ENCODE data around the gene CTSH.
"Not testable (repeated sequence)": the region's sequence is repeated elsewhere in the genome, so short reads cannot be mapped to it uniquely, and the experiment has no call there.

CTSH gene

DNA sequence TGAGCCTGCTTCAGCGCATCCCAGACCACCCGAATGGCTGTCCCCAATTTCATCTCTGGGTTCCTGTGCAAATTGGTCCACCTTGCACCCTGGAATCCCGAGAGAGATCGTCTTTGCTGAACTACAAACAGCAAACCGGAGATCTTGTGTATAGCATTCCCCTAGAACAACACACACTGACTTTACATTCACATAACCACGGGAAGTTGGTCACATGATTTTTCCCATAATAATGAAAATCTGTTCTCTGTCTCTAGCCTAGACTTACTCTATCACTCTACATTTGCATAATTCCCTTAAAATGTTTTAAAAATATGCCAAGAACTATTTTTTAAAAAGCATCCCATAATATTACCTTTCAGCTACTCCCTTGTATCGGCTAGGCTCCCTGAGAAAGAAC, 34.6 kb downstream of the CTSH start:
- Histone ChIP-seq H3K9me3 (ENCODE audit: control insufficient read depth, insufficient read depth, low read length) (no peaks in the 10 kb centered on the region), H3K4me3 (ENCODE audit: low read depth, low read length) (no peak overlapping the region), H3K36me3 (ENCODE audit: control insufficient read depth, insufficient read depth, low read length) (peaks cover 9% of the 10 kb centered on the region), H3K27me3 (ENCODE audit: control insufficient read depth, insufficient read depth, low read length) (no peaks in the 10 kb centered on the region), H3K4me1 (ENCODE audit: control insufficient read depth, insufficient read depth, low read length) (peaks cover 4% of the 10 kb centered on the region), H3K9ac (ENCODE audit: low read depth, low read length) (no peak overlapping the region)

DNA sequence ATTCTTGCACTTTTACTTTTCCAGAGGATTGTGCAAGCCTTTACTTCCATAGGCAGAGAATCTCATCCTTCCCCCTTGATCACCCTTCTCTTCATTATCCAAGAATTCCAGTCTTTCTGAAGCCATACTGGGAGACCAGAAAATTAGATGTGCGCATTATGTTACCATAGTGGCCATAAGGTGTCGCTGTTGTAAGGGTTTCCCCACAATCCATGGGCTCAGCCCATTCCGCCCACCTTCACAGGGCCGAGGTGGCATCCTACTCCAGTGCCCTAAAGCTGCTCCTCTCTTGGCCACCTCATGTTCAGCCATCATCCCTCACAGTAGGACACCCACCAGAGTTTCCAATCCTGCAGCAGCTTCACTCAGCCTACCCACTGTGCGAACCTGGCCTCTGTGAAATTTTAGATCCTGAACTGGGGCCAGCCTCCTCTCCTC, 35.0 kb downstream of the CTSH start:
- Histone ChIP-seq H3K4me3 (ENCODE audit: low read depth, low read length) (no peak overlapping the region), H3K4me1 (ENCODE audit: control insufficient read depth, insufficient read depth, low read length) (peaks cover 4% of the 10 kb centered on the region), H3K9me3 (ENCODE audit: control insufficient read depth, insufficient read depth, low read length) (no peaks in the 10 kb centered on the region), H3K27me3 (ENCODE audit: control insufficient read depth, insufficient read depth, low read length) (no peaks in the 10 kb centered on the region), H3K9ac (ENCODE audit: low read depth, low read length) (no peak overlapping the region), H3K36me3 (ENCODE audit: control insufficient read depth, insufficient read depth, low read length) (peaks cover 9% of the 10 kb centered on the region)

DNA sequence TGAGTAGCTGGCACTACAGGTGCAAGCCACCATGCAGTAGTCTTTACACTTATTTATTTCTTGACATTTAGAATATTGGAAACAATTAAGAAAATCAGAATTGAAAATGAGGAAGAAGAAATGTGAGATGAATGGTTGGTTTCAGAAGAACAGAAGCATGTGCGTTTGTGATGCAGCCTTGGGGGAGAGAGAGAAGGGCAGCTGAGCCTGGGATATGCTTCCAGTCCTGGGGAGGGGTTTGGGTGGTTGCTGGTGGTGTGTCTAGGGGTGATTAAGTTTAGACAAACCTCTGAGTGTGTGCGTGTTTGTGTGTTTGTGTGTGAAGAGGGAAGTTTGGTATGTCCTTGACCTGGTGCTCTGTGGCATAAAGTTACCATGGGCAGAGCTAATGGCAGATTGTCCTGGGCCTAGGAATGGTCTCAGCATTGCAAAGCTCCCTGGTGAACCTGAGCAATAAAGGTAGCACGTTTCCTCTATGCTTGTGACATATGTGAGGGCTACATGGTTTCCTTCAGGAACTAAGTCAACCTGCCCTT, 35.6 kb downstream of the CTSH start:
- Histone ChIP-seq H3K9ac (ENCODE audit: low read depth, low read length) (no peak overlapping the region), H3K4me1 (ENCODE audit: control insufficient read depth, insufficient read depth, low read length) (peaks cover 4% of the 10 kb centered on the region), H3K4me3 (ENCODE audit: low read depth, low read length) (no peak overlapping the region), H3K9me3 (ENCODE audit: control insufficient read depth, insufficient read depth, low read length) (no peaks in the 10 kb centered on the region), H3K36me3 (ENCODE audit: control insufficient read depth, insufficient read depth, low read length) (peaks cover 9% of the 10 kb centered on the region), H3K27me3 (ENCODE audit: control insufficient read depth, insufficient read depth, low read length) (no peaks in the 10 kb centered on the region)

DNA sequence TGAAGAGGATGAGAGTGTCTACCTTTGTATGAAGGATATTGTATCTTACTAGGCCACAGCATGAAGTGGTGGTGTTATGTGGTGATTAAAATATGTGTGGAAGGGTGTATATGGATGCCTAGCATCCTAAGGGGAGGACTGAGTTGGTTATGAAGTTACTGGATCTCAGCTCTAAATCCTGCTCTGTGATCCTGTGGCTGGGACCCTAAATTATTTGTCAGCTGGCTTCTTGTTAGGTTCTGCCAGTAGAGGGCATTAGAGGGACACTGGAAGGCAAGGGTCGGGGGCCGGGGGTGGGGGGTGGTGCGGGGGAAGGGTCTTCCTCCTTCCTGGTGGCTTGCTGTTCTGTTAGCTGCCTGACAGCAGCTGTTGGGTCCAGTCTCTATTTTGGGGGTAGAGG, 37.3 kb downstream of the CTSH start:
- peaks cover 9% of the 10 kb centered on the region for H3K36me3 ChIP-seq (ENCODE audit: control insufficient read depth, insufficient read depth, low read length)
- peaks cover 4% of the 10 kb centered on the region for H3K4me1 ChIP-seq (ENCODE audit: control insufficient read depth, insufficient read depth, low read length)
- no peaks in the 10 kb centered on the region for H3K9me3 ChIP-seq (ENCODE audit: control insufficient read depth, insufficient read depth, low read length)
- H3K9ac ChIP-seq (ENCODE audit: low read depth, low read length): no peak overlapping the region
- H3K27me3 ChIP-seq (ENCODE audit: control insufficient read depth, insufficient read depth, low read length): no peaks in the 10 kb centered on the region
- no peak overlapping the region for H3K4me3 ChIP-seq (ENCODE audit: low read depth, low read length)

DNA sequence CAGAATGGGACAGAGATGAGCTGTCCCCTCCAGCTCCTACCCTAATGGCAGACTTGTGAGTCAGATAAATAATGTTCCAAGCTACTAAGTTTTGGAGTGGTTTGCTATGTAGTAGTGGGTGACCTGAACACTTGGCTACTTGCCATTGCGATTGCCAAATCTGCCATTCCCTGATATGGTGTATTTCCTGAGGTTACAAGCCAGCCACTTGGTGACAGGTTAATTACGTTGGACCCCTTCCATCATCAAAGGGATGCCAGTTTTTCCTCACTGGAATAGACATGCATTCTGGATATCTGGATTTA, 38.6 kb downstream of the CTSH start:
- no peaks in the 10 kb centered on the region for H3K9me3 ChIP-seq (ENCODE audit: control insufficient read depth, insufficient read depth, low read length)
- H3K4me1 ChIP-seq (ENCODE audit: control insufficient read depth, insufficient read depth, low read length): peaks cover 4% of the 10 kb centered on the region
- no peaks in the 10 kb centered on the region for H3K27me3 ChIP-seq (ENCODE audit: control insufficient read depth, insufficient read depth, low read length)
- H3K4me3 ChIP-seq (ENCODE audit: low read depth, low read length): no peak overlapping the region
- H3K9ac ChIP-seq (ENCODE audit: low read depth, low read length): no peak overlapping the region
- peaks cover 15% of the 10 kb centered on the region for H3K36me3 ChIP-seq (ENCODE audit: control insufficient read depth, insufficient read depth, low read length)

DNA sequence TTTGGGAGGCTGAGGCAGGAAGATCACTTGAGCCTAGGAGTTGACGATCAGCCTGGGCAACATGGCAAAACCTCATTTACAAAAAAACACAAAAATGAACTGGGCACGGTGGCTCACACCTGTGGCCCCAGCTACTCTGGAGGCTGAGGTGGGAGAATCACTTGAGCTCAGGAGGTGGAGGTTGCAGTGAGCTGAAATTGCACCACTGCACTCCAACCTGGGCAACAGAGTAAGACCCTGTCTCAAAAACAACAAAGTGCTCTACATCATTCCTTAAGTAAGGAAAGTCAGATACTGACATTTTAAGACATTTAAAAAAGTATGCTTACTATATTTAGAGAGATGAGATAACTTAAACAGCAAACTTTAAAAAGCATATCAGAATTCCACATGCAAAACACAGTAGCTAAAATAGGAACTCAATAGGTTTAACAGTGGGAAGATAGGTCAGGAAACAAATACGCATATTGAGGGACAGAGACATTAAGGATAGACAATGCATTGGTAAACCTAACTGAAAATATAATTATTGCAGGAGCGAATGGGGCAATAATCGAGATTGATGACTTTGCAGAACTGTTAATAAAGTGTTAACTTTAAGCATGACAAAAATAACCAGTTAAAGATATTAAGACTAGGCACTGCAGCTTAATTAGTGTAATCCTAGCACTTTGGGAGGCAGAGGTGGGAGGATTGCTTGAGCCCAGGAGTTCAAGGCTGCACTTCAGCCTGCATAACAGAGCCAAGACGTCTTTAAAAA, 40.1 kb downstream of the CTSH start:
- H3K9me3 ChIP-seq (ENCODE audit: control insufficient read depth, insufficient read depth, low read length): no peaks in the 10 kb centered on the region

DNA sequence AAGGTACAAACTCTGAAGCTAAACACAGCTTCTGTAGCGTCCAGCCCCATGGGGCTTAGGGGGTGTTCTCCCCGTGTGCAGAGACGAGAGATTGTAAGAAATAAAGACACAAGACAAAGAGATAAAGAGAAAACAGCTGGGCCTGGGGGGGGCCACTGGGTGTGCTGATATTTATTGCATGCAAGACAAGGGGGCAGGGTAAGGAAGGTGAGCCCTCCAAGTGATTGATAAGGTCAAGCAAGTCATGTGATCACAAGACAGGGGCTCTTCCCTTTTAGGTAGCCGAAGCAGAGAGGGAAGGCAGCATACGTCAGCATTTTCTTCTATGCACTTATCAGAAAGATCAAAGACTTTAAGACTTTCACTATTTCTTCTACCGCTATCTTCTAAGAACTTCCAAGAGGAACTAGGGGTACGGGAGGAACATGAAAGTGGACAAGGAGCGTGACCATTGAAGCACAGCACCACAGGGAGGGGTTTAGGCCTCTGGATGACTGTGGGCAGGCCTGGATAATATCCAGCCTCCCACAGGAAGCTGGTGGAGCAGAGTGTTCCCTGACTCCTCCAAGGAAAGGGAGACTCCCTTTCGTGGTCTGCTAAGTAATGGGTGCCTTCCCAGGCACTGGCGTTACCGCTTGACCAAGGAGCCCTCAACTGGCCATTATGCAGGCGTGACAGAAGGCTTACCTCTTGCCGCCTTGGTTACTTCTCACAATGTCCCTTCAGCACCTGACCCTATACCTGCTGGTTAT, 42.4 kb downstream of the CTSH start:
- H3K36me3 ChIP-seq (ENCODE audit: control insufficient read depth, insufficient read depth, low read length): peaks cover 36% of the 10 kb centered on the region
- H3K4me3 ChIP-seq (ENCODE audit: low read depth, low read length); H3K9me3 ChIP-seq (ENCODE audit: control insufficient read depth, insufficient read depth, low read length); H3K4me1 ChIP-seq (ENCODE audit: control insufficient read depth, insufficient read depth, low read length); H3K9ac ChIP-seq (ENCODE audit: low read depth, low read length); H3K27me3 ChIP-seq (ENCODE audit: control insufficient read depth, insufficient read depth, low read length): not testable (repeated sequence)

More for the DNA sequence above, 40.1 kb downstream of the CTSH start:
- Histone ChIP-seq H3K4me1 (ENCODE audit: control insufficient read depth, insufficient read depth, low read length) (peaks cover 4% of the 10 kb centered on the region), H3K9ac (ENCODE audit: low read depth, low read length) (no peak overlapping the region), H3K36me3 (ENCODE audit: control insufficient read depth, insufficient read depth, low read length) (peaks cover 24% of the 10 kb centered on the region), H3K4me3 (ENCODE audit: low read depth, low read length) (no peak overlapping the region), H3K27me3 (ENCODE audit: control insufficient read depth, insufficient read depth, low read length) (no peaks in the 10 kb centered on the region)

DNA sequence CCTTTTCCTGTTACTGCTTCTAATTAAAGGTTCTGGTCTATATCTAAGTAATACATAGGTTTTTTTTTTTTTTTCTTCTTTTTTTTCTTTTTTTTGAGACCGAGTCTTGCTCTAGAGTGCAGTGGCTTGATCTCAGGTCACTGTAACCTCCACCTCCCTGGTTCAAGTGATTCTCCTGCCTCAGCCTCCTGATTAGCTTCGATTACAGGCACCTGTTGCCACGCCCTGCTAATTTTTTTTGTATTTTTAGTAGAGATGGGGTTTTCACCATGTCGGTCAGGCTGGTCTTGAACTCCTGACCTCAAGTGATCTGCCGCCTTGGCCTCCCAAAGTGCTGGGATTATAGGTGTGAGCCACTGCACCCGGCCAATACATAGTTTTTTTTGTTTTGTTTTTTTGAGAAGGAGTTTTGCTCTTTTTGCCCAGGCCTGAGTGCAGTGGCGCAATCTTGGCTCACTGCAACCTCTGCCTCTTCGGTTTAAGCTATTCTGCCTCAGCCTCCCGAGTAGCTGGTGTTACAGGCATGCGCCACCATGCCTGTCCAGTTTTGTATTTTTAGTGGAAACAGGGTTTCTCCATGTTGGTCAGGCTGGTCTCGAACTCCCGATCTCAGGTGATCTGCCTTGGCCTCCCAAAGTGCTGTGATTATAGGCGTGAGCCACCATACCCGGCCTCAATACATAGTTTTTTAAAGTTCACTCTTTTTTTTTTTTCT, 43.9 kb downstream of the CTSH start:
- not testable (repeated sequence) for H3K9ac ChIP-seq (ENCODE audit: low read depth, low read length); H3K4me3 ChIP-seq (ENCODE audit: low read depth, low read length); H3K4me1 ChIP-seq (ENCODE audit: control insufficient read depth, insufficient read depth, low read length); H3K27me3 ChIP-seq (ENCODE audit: control insufficient read depth, insufficient read depth, low read length); H3K9me3 ChIP-seq (ENCODE audit: control insufficient read depth, insufficient read depth, low read length)
- peaks cover 39% of the 10 kb centered on the region for H3K36me3 ChIP-seq (ENCODE audit: control insufficient read depth, insufficient read depth, low read length)

DNA sequence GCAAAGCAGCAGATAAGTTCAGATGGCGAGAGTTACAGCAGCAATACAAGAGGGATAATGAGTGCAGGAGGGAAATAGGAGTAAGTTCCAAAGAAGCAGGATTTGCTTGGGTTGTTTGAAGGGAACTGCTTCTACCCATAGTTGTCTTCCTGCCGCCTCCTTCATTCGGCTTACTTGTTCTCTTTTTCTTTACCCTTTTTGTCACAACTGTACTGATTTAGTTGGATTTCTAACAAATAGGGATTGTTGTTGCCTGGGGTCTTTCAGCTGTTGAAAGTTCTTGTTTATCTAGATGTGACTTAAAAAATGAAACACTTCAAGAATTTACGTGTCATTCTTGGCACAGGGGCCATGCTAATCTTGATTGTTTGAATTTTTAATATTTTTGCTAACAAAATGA, 46.3 kb downstream of the CTSH start:
- H3K36me3 ChIP-seq (ENCODE audit: control insufficient read depth, insufficient read depth, low read length): peaks cover 45% of the 10 kb centered on the region
- H3K27me3 ChIP-seq (ENCODE audit: control insufficient read depth, insufficient read depth, low read length): no peaks in the 10 kb centered on the region
- peaks cover 2% of the 10 kb centered on the region for H3K4me1 ChIP-seq (ENCODE audit: control insufficient read depth, insufficient read depth, low read length)
- no peak overlapping the region for H3K9ac ChIP-seq (ENCODE audit: low read depth, low read length)
- H3K9me3 ChIP-seq (ENCODE audit: control insufficient read depth, insufficient read depth, low read length): no peaks in the 10 kb centered on the region
- no peak overlapping the region for H3K4me3 ChIP-seq (ENCODE audit: low read depth, low read length)

DNA sequence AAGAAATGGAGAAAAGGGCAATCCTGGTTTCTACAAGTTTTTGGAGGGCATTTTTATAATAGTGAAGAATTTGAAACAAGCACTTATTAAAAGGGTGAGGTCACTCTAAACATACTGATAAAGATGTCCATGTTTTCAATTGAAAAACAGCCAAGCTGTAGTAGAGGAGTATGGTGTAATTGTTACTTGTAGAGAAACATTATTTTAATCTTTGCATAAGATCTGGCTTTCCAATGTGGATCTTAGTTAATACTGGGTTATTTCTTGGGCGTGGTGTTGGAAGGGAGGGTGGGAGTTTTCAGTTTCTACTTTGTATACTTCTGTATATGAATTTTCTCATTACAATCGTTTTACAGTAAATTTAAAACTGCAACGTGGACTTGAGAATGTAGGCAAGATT, 49.4 kb downstream of the CTSH start:
- Histone ChIP-seq H3K9ac (ENCODE audit: low read depth, low read length) (no peak overlapping the region), H3K9me3 (ENCODE audit: control insufficient read depth, insufficient read depth, low read length) (no peaks in the 10 kb centered on the region), H3K36me3 (ENCODE audit: control insufficient read depth, insufficient read depth, low read length) (peaks cover 44% of the 10 kb centered on the region), H3K4me1 (ENCODE audit: control insufficient read depth, insufficient read depth, low read length) (peaks cover 2% of the 10 kb centered on the region), H3K27me3 (ENCODE audit: control insufficient read depth, insufficient read depth, low read length) (no peaks in the 10 kb centered on the region), H3K4me3 (ENCODE audit: low read depth, low read length) (no peak overlapping the region)

DNA sequence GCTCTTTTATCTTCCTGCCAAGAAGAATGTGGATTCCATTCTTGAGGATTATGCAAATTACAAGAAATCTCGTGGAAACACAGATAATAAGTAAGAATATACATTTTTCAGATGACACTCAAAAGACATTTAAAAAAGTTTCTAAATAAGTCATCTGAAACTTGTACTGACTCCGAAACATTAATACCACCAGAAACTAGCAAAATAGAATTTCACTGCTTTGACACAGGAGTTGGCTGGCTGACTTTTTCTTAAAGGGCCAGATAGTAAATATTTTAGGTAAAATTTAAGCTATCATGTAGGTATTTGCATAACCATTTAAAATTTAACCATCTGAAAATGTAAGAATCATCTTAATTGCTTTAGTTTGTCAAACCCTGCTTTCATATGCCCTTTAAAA, 51.3 kb downstream of the CTSH start:
- Histone ChIP-seq H3K27me3 (ENCODE audit: control insufficient read depth, insufficient read depth, low read length) (no peaks in the 10 kb centered on the region), H3K9ac (ENCODE audit: low read depth, low read length) (no peak overlapping the region), H3K36me3 (ENCODE audit: control insufficient read depth, insufficient read depth, low read length) (peaks cover 37% of the 10 kb centered on the region), H3K4me1 (ENCODE audit: control insufficient read depth, insufficient read depth, low read length) (peaks cover 2% of the 10 kb centered on the region), H3K4me3 (ENCODE audit: low read depth, low read length) (no peak overlapping the region), H3K9me3 (ENCODE audit: control insufficient read depth, insufficient read depth, low read length) (no peaks in the 10 kb centered on the region)
